ENCODE data around the gene USP21.

DNA sequence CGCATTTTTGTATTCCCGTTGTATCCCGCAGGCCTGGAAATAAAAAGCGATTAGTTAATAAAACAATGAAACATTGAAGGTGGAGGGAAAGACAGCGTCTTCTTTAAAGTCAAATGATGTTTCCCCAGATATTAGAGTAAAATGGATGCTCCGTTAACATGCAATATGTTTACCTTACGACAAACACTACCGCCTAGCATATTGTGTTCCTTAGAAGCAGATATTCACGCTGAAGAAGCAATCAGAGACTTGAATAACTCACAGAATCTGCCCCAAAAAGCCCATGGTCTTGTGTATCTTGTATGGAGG, 18.6 kb downstream of the USP21 start:
- TF ChIP-seq, protein P1, sequence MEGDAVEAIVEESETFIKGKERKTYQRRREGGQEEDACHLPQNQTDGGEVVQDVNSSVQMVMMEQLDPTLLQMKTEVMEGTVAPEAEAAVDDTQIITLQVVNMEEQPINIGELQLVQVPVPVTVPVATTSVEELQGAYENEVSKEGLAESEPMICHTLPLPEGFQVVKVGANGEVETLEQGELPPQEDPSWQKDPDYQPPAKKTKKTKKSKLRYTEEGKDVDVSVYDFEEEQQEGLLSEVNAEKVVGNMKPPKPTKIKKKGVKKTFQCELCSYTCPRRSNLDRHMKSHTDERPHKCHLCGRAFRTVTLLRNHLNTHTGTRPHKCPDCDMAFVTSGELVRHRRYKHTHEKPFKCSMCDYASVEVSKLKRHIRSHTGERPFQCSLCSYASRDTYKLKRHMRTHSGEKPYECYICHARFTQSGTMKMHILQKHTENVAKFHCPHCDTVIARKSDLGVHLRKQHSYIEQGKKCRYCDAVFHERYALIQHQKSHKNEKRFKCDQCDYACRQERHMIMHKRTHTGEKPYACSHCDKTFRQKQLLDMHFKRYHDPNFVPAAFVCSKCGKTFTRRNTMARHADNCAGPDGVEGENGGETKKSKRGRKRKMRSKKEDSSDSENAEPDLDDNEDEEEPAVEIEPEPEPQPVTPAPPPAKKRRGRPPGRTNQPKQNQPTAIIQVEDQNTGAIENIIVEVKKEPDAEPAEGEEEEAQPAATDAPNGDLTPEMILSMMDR (IDR thresholded peaks at IDR 0.05): no peak
- TF ChIP-seq EP300 (IDR thresholded peaks at IDR 0.05) (no peak), POLR2A (IDR thresholded peaks at IDR 0.05) (no peak)
